Endothelial cell of umbilical vein (primary cell): ENCODE results near the gene MR1.

ENCODE experiments used
- EZH2 ChIP-seq: IDR thresholded peaks from 2 replicates; pipeline ENCODE4 v1.6.1; 2012; ENCODE audit warnings: borderline replicate concordance, low read depth, mild to moderate bottlenecking, moderate library complexity, low read length, inconsistent platforms; ENCODE audit not compliant: severe bottlenecking
- GATA2 ChIP-seq: IDR thresholded peaks from 2 replicates; pipeline ENCODE4 v1.7.0; 2011; ENCODE audit warnings: low read depth, mild to moderate bottlenecking, moderate library complexity, mixed read lengths, low read length; ENCODE audit not compliant: insufficient read length, insufficient read depth
- POLR2AphosphoS5 ChIP-seq: IDR thresholded peaks from 2 replicates; pipeline ENCODE4 v1.6.1; 2012; ENCODE audit warnings: low read depth, mild to moderate bottlenecking, control low read depth, low read length, moderate library complexity; ENCODE audit not compliant: insufficient read depth
- TF ChIP-seq, protein P1 (sequence below), 2 donors: IDR thresholded peaks; 1 replicate in 1 of 2; 2 replicates in 1 of 2; pipeline ENCODE4 v1.5.1; 2011; ENCODE audit warnings: low read length in 2 of 2, mild to moderate bottlenecking in 2 of 2, moderate library complexity in 2 of 2, control low read depth in 1 of 2, inconsistent platforms in 1 of 2, low read depth in 1 of 2; ENCODE audit not compliant: insufficient read depth in 1 of 2; ENCODE audit errors: extremely low read depth in 1 of 2
- TF ChIP-seq, protein P2 (sequence below): IDR thresholded peaks from 2 replicates; pipeline ENCODE4 v1.6.1; 2011; ENCODE audit not compliant: insufficient read depth, insufficient read length

DNA sequence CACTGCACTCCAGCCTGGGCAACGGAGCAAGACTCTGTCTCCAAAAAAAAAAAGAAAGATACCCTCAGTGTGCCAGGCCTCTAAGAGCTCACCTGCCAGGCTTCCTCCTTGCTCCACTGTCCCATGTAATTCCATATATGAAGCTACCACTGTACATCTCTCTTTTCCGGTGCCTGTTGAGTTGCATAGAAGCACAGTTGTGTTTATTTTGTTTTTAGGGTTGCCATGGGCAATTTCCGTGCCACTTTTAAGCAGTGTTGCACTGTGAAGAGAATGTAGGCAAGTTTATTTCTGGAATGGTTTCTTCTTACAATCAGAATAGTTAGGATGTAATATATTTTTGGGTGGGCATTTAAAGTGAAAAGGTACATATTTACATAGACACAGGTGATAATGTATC is 23.3 kb downstream of the MR1 start:
- TF ChIP-seq EZH2 (no peak), GATA2 (no peak), POLR2AphosphoS5 (no peak)
- TF ChIP-seq, protein P1, sequence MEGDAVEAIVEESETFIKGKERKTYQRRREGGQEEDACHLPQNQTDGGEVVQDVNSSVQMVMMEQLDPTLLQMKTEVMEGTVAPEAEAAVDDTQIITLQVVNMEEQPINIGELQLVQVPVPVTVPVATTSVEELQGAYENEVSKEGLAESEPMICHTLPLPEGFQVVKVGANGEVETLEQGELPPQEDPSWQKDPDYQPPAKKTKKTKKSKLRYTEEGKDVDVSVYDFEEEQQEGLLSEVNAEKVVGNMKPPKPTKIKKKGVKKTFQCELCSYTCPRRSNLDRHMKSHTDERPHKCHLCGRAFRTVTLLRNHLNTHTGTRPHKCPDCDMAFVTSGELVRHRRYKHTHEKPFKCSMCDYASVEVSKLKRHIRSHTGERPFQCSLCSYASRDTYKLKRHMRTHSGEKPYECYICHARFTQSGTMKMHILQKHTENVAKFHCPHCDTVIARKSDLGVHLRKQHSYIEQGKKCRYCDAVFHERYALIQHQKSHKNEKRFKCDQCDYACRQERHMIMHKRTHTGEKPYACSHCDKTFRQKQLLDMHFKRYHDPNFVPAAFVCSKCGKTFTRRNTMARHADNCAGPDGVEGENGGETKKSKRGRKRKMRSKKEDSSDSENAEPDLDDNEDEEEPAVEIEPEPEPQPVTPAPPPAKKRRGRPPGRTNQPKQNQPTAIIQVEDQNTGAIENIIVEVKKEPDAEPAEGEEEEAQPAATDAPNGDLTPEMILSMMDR (IDR thresholded peaks at IDR 0.05; ENCODE audit: extremely low read depth in 1 of 2, insufficient read depth in 1 of 2, low read depth in 1 of 2, low read length in 2 of 2) = no peak
- TF ChIP-seq, protein P2, sequence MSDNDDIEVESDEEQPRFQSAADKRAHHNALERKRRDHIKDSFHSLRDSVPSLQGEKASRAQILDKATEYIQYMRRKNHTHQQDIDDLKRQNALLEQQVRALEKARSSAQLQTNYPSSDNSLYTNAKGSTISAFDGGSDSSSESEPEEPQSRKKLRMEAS = no peak
